H1 (cell line): ENCODE results near the gene KXD1. TPM values are rescaled to one million over a fixed set of nuclear protein-coding genes. Genes with fewer than 3 reads are reported as not detected.

ENCODE experiments used
- BRCA1 ChIP-seq: IDR thresholded peaks from 2 replicates; pipeline ENCODE4 v1.6.1; 2012; ENCODE audit warnings: low read depth, low read length, improper control_type of control experiment
- CBX5 ChIP-seq: fragments of 300-800, 300-1000 bp; sonication (generic); IDR thresholded peaks from 2 replicates; pipeline ENCODE4 v1.7.1; 2016; ENCODE audit warnings: antibody characterized with exemption, low read length, low read depth
- CREB1 ChIP-seq: IDR thresholded peaks from 2 replicates; pipeline ENCODE4 v1.6.1; 2012; ENCODE audit warnings: inconsistent platforms
- EGR1 ChIP-seq: IDR thresholded peaks from 2 replicates; pipeline ENCODE4 v1.6.1; 2011; ENCODE audit warnings: low read depth, low read length, borderline replicate concordance
- FOSL1 ChIP-seq: IDR thresholded peaks from 2 replicates; pipeline ENCODE4 v1.6.1; 2011; ENCODE audit warnings: mild to moderate bottlenecking, low read depth, low read length, moderate library complexity; ENCODE audit not compliant: insufficient read depth
- GTF2F1 ChIP-seq: IDR thresholded peaks from 2 replicates; pipeline ENCODE4 v1.6.1; 2012; ENCODE audit warnings: low read depth, low read length, improper control_type of control experiment, borderline replicate concordance
- HDAC2 ChIP-seq, 2 experiments: fragments of 300-600 bp in 1 of 2; sonication (generic) in 1 of 2; IDR thresholded peaks; 2 replicates each; pipeline ENCODE4 v1.6.1; 2011 to 2012; ENCODE audit warnings: low read depth in 2 of 2, low read length in 2 of 2, mild to moderate bottlenecking in 2 of 2, moderate library complexity in 2 of 2, borderline replicate concordance in 1 of 2, inconsistent platforms in 1 of 2
- JUN ChIP-seq: IDR thresholded peaks from 2 replicates; pipeline ENCODE4 v1.6.1; 2011; ENCODE audit warnings: low read depth, mild to moderate bottlenecking, improper control_type of control experiment, low read length
- KDM4A ChIP-seq: IDR thresholded peaks from one replicate; pipeline ENCODE4 v1.7.1; 2012; ENCODE audit warnings: low read depth, mild to moderate bottlenecking, moderate library complexity, low read length, inconsistent platforms; ENCODE audit not compliant: severe bottlenecking
- NANOG ChIP-seq: IDR thresholded peaks from 2 replicates; pipeline ENCODE4 v1.6.1; 2011; ENCODE audit warnings: low read length, low read depth, mild to moderate bottlenecking, inconsistent platforms; ENCODE audit not compliant: insufficient read depth, poor library complexity, severe bottlenecking
- RAD21 ChIP-seq, 2 experiments: IDR thresholded peaks in 1 of 2; conservative IDR thresholded peaks in 1 of 2; 2 replicates each; pipeline ENCODE4 v1.6.1; 2011; ENCODE audit warnings: low read depth in 2 of 2, low read length in 2 of 2, improper control_type of control experiment in 1 of 2, inconsistent platforms in 1 of 2, mild to moderate bottlenecking in 1 of 2, moderate library complexity in 1 of 2
- RXRA ChIP-seq: IDR thresholded peaks from 2 replicates; pipeline ENCODE4 v1.6.1; 2011; ENCODE audit warnings: low read depth, mild to moderate bottlenecking, low read length, moderate library complexity; ENCODE audit not compliant: insufficient read depth
- SAP30 ChIP-seq: fragments of 300-600 bp; sonication (generic); IDR thresholded peaks from 2 replicates; pipeline ENCODE4 v1.7.1; 2012; ENCODE audit warnings: low read length, moderate library complexity, mild to moderate bottlenecking, inconsistent platforms; ENCODE audit not compliant: insufficient read depth, insufficient replicate concordance
- SIX5 ChIP-seq: IDR thresholded peaks from 2 replicates; pipeline ENCODE4 v1.6.1; 2011; ENCODE audit warnings: mild to moderate bottlenecking, low read depth, low read length
- SP1 ChIP-seq: IDR thresholded peaks from 2 replicates; pipeline ENCODE4 v1.6.1; 2011; ENCODE audit warnings: low read depth, low read length
- SRF ChIP-seq: IDR thresholded peaks from 2 replicates; pipeline ENCODE4 v1.6.1; 2011; ENCODE audit warnings: mild to moderate bottlenecking, low read depth, low read length, moderate library complexity
- TAF1 ChIP-seq: IDR thresholded peaks from 2 replicates; pipeline ENCODE4 v1.6.1; 2011; ENCODE audit warnings: mild to moderate bottlenecking, low read depth, low read length
- TCF12 ChIP-seq: IDR thresholded peaks from 2 replicates; pipeline ENCODE4 v1.6.1; 2011; ENCODE audit warnings: low read depth, mild to moderate bottlenecking, low read length
- TEAD4 ChIP-seq: IDR thresholded peaks from 2 replicates; pipeline ENCODE4 v1.6.1; 2012; ENCODE audit warnings: low read depth, low read length, inconsistent platforms, mixed read lengths
- polyA plus RNA-seq, 7 experiments: library from polyadenylated mRNA; depleted of rRNA in 3 of 7; stranded (reverse) in 5 of 7; unstranded in 2 of 7; fragments of >200 nt in 5 of 7; fragments of 200-250 nt in 2 of 7; gene quantifications; 1 replicate in 5 of 7; 2 replicates in 1 of 7; 4 replicates in 1 of 7; pipeline versions ENCODE4 v1.2.1 to v1.2.3, GENCODE V29; 2011 to 2013; ENCODE audit warnings: missing spikeins in 2 of 7, mixed read lengths in 2 of 7
- total RNA-seq: library from RNA; stranded (reverse); fragmentation: NEBNext Ultra II Directional; extraction: Animal tissue kit (Norgen Biotek cat#: 25700); gene quantifications from 2 replicates; pipeline ENCODE4 v1.2.1, GENCODE V29; 2021
- TF ChIP-seq, protein P1 (sequence below): IDR thresholded peaks from 2 replicates; pipeline ENCODE4 v1.6.1; 2011; ENCODE audit warnings: low read length, improper control_type of control experiment
- TF ChIP-seq, protein P2 (sequence below): IDR thresholded peaks from 2 replicates; pipeline ENCODE4 v1.6.1; 2011; ENCODE audit warnings: low read depth, mild to moderate bottlenecking, low read length; ENCODE audit not compliant: insufficient read depth
- TF ChIP-seq, protein P3 (sequence below): IDR thresholded peaks from 2 replicates; pipeline ENCODE4 v1.6.1; 2012; ENCODE audit warnings: inconsistent platforms

The KXD1 gene
- total and polyA plus RNA-seq, 2 of the 8 experiments (the other 6 are each of a cell fraction or from before 2014, with no cell fraction given), result 115 to 267 TPM

DNA sequence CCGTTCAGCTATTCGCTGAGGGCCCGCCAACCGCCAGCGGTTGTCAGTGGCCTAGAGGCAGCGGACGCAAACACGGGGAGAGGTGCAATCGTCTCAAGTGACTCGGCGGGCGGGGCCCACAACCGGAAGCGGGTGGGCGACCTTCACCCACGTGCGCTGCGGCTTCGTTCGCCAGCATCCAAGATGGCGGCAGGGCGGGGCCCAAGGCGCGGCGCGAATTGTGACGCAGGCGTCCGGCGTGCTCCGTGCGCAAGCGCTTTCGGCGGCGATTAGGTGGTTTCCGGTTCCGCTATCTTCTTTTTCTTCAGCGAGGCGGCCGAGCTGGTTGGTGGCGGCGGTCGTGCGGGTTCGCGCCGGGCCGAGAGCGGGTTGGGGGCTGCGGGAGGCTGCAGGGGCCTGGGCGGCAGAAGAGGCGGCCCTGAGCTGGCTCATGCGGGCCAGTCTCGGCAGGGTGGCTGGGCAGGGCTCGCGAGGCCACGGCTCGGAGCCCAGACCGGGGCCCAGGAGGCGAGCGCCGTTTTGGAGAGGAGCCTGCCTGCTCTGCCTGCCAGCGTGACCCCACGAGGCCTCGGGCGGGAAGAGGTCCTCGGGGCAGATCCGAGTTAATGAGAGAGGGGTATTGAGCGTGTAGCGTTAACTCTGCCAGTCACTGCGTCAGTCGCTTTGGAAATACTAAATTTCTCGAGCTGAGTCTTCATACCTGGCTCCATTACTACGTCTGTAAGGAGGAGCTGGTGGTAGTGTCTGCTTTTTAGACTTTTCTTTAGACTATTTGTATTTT is 14.1 kb downstream of the KXD1 start, which contains the start of gene UBA52 (continued):
- no peak for TF ChIP-seq BRCA1
- TF ChIP-seq TEAD4, result no peak
- peak; percentile 81 for TF ChIP-seq SP1
- peak in 1 of 2 experiments; percentile 48; a peak in 1 of 4 replicates for TF ChIP-seq HDAC2 (IDR thresholded peaks at IDR 0.05; ENCODE audit: borderline replicate concordance in 1 of 2, low read depth in 2 of 2, low read length in 2 of 2)
- TF ChIP-seq RXRA, result no peak
- no peak for TF ChIP-seq SAP30
- TF ChIP-seq, protein P1, sequence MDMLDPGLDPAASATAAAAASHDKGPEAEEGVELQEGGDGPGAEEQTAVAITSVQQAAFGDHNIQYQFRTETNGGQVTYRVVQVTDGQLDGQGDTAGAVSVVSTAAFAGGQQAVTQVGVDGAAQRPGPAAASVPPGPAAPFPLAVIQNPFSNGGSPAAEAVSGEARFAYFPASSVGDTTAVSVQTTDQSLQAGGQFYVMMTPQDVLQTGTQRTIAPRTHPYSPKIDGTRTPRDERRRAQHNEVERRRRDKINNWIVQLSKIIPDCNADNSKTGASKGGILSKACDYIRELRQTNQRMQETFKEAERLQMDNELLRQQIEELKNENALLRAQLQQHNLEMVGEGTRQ, result peak; percentile 88
- TF ChIP-seq EGR1, result peak; percentile 25; the same call in 1 of the 2 replicates
- TF ChIP-seq KDM4A, result no peak
- no peak for TF ChIP-seq JUN
- no peak for TF ChIP-seq RAD21 (IDR thresholded peaks at IDR 0.05 in 1 of 2, conservative IDR thresholded peaks at IDR 0.05 in 1 of 2; ENCODE audit: low read depth in 2 of 2, low read length in 2 of 2)
- 0 out of 2 replicates have a peak, but pooled peaks have one; percentile 1 for TF ChIP-seq TCF12
- TF ChIP-seq CBX5, result no peak
- TF ChIP-seq NANOG, result no peak
- peak; percentile 53 for TF ChIP-seq SIX5
- TF ChIP-seq GTF2F1, result no peak
- TF ChIP-seq CREB1, result peak; percentile 99
- TF ChIP-seq SRF, result peak; percentile 55
- TF ChIP-seq, protein P2, sequence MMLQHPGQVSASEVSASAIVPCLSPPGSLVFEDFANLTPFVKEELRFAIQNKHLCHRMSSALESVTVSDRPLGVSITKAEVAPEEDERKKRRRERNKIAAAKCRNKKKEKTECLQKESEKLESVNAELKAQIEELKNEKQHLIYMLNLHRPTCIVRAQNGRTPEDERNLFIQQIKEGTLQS, result peak; percentile 86
- peak; percentile 97 for TF ChIP-seq TAF1
- no peak for TF ChIP-seq FOSL1
- TF ChIP-seq, protein P3, sequence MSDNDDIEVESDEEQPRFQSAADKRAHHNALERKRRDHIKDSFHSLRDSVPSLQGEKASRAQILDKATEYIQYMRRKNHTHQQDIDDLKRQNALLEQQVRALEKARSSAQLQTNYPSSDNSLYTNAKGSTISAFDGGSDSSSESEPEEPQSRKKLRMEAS, result peak; percentile 99
